SK-N-SH (cell line): ENCODE results near the gene NEIL3. TPM values are rescaled to one million over a fixed set of nuclear protein-coding genes. Genes with fewer than 3 reads are reported as not detected.
A peak's percentile ranks its signal among the peaks of the same experiment; 100 is the strongest.

Experiments used
- CTCF ChIA-PET: fragments of 300-600, 350-600 bp; formaldehyde crosslinking; extraction: SDS; loops from one replicate; lab custom pipeline; 2021; lab: Yijun Ruan, JAX
- POLR2A ChIA-PET: fragments of 350-600 bp; sonication (Branson Sonifier 250); formaldehyde crosslinking; extraction: SDS; loops from one replicate; lab custom pipeline; 2020; ENCODE audit warnings: antibody characterized with exemption, inconsistent platforms; lab: Yijun Ruan, JAX
- DNase-seq: peaks from one replicate; pipeline ENCODE4 v3.0.0; 2012
- H2AFZ ChIP-seq: fragments of 200-600 bp; sonication (generic); 2 replicates; pipeline ENCODE4 v1.8.1; 2016; ENCODE audit warnings: antibody characterized with exemption, mild to moderate bottlenecking, low read depth
- H3F3A ChIP-seq: fragments of 200-600 bp; sonication (generic); replicated peaks from 2 replicates; pipeline ENCODE3; 2016; ENCODE audit warnings: antibody characterized with exemption, mild to moderate bottlenecking; ENCODE audit not compliant: insufficient read depth
- H3K27ac ChIP-seq, 2 experiments: fragments of 200-500 bp in 1 of 2; fragments of 200-600 bp in 1 of 2; sonication (Bioruptor generic) in 1 of 2; sonication (generic), shearing (Covaris generic) in 1 of 2; 2 replicates each; pipeline versions ENCODE4 v1.5.1 to v1.6.1; 2014 to 2016; ENCODE audit warnings: low read depth in 2 of 2, inconsistent platforms in 1 of 2, low read length in 1 of 2, mild to moderate bottlenecking in 1 of 2, mixed read lengths in 1 of 2
- H3K27me3 ChIP-seq: fragments of 200-600 bp; sonication (generic), shearing (Covaris generic); 2 replicates; pipeline ENCODE4 v1.6.1; 2016; ENCODE audit warnings: mixed run types; ENCODE audit not compliant: insufficient read depth
- H3K36me3 ChIP-seq, 2 experiments: fragments of 200-500 bp in 1 of 2; fragments of 200-600 bp in 1 of 2; sonication (Bioruptor generic) in 1 of 2; sonication (generic) in 1 of 2; replicated peaks in 1 of 2; 2 replicates each; pipeline versions ENCODE3 to v1.5.1; 2014 to 2016; ENCODE audit warnings: low read length in 1 of 2, mild to moderate bottlenecking in 1 of 2; ENCODE audit not compliant: insufficient read depth in 2 of 2, control insufficient read depth in 1 of 2
- H3K4me1 ChIP-seq, 2 experiments: fragments of 200-500 bp in 1 of 2; fragments of 200-600 bp in 1 of 2; sonication (Bioruptor generic) in 1 of 2; sonication (generic), shearing (Covaris generic) in 1 of 2; 2 replicates each; pipeline versions ENCODE4 v1.5.1 to v1.6.1; 2014 to 2016; ENCODE audit warnings: low read depth in 1 of 2, low read length in 1 of 2, mixed run types in 1 of 2; ENCODE audit not compliant: insufficient read depth in 2 of 2, control insufficient read depth in 1 of 2
- H3K4me2 ChIP-seq: fragments of 200-600 bp; sonication (generic), shearing (Covaris generic); 2 replicates; pipeline ENCODE4 v1.6.1; 2017; ENCODE audit warnings: mixed run types
- H3K4me3 ChIP-seq, 2 experiments: fragments of 200-500 bp in 1 of 2; fragments of 200-600 bp in 1 of 2; sonication (Bioruptor generic) in 1 of 2; sonication (generic), shearing (Covaris generic) in 1 of 2; 2 replicates each; pipeline versions ENCODE4 v1.5.1 to v1.8.1; 2014 to 2016; ENCODE audit warnings: low read depth in 2 of 2, inconsistent platforms in 1 of 2, low read length in 1 of 2, mild to moderate bottlenecking in 1 of 2, mixed read lengths in 1 of 2, moderate library complexity in 1 of 2
- H3K79me2 ChIP-seq: fragments of 200-600 bp; sonication (generic); 2 replicates; pipeline ENCODE4 v1.8.1; 2017; ENCODE audit warnings: mild to moderate bottlenecking; ENCODE audit not compliant: insufficient read depth
- H3K9ac ChIP-seq: fragments of 200-600 bp; sonication (generic); 2 replicates; pipeline ENCODE4 v1.6.1; 2017; ENCODE audit warnings: mixed run types
- H3K9me2 ChIP-seq: fragments of 200-600 bp; sonication (generic); 2 replicates; pipeline ENCODE4 v1.6.1; 2017; ENCODE audit warnings: mixed run types
- H3K9me3 ChIP-seq: fragments of 200-600 bp; sonication (generic); 2 replicates; pipeline ENCODE4 v1.6.1; 2017; ENCODE audit warnings: mixed run types, mild to moderate bottlenecking, moderate library complexity
- H4K20me1 ChIP-seq: fragments of 200-600 bp; sonication (generic); 2 replicates; pipeline ENCODE4 v1.6.1; 2017; ENCODE audit warnings: mild to moderate bottlenecking, mixed run types; ENCODE audit not compliant: insufficient read depth
- CTCF ChIP-seq: fragments of 200-600 bp; sonication (generic); IDR thresholded peaks from 2 replicates; pipeline ENCODE4 v1.6.1; 2017; ENCODE audit warnings: antibody characterized with exemption, mild to moderate bottlenecking, moderate library complexity
- EZH2phosphoT487 ChIP-seq: fragments of 200-600 bp; sonication (generic); IDR thresholded peaks from 2 replicates; pipeline ENCODE4 v1.6.1; 2017; ENCODE audit warnings: low read depth, mixed run types, mild to moderate bottlenecking, antibody characterized with exemption, moderate library complexity, borderline replicate concordance
- FOXJ3 ChIP-seq: sonication (generic); formaldehyde crosslinking; IDR thresholded peaks from 2 replicates; pipeline ENCODE4 v1.5.1; 2020; ENCODE audit warnings: mild to moderate bottlenecking, missing genetic modification reagents
- GABPA ChIP-seq: IDR thresholded peaks from 2 replicates; pipeline ENCODE4 v1.4.0; 2012; ENCODE audit warnings: low read depth, mild to moderate bottlenecking
- GATA2 ChIP-seq: sonication (generic); formaldehyde crosslinking; IDR thresholded peaks from 2 replicates; pipeline ENCODE4 v1.5.0; 2020; ENCODE audit warnings: mild to moderate bottlenecking, missing genetic modification reagents
- IRF3 ChIP-seq: fragments of 150-350 bp; IDR thresholded peaks from 2 replicates; pipeline ENCODE4 v1.6.1; 2016; ENCODE audit warnings: mild to moderate bottlenecking, low read depth, low read length
- MXI1 ChIP-seq: IDR thresholded peaks from 2 replicates; pipeline ENCODE4 v1.6.1; 2012; ENCODE audit warnings: mild to moderate bottlenecking, low read depth, low read length, improper control_type of control experiment
- RAD21 ChIP-seq: IDR thresholded peaks from 2 replicates; pipeline ENCODE4 v1.6.1; 2012; ENCODE audit warnings: mild to moderate bottlenecking, low read length
- RXRA ChIP-seq: IDR thresholded peaks from 2 replicates; pipeline ENCODE4 v1.4.0; 2012; ENCODE audit warnings: low read depth, mild to moderate bottlenecking, borderline replicate concordance
- SIN3A ChIP-seq: IDR thresholded peaks from 2 replicates; pipeline ENCODE4 v1.6.1; 2012; ENCODE audit warnings: low read depth, mild to moderate bottlenecking, low read length, moderate library complexity, borderline replicate concordance
- SMC3 ChIP-seq: IDR thresholded peaks from 2 replicates; pipeline ENCODE4 v1.6.1; 2012; ENCODE audit warnings: low read depth, low read length, improper control_type of control experiment
- TAF1 ChIP-seq: IDR thresholded peaks from 2 replicates; pipeline ENCODE4 v1.6.1; 2012; ENCODE audit warnings: low read depth, mild to moderate bottlenecking, low read length, moderate library complexity, borderline replicate concordance
- WGBS: methylation state at CpG from one replicate; pipeline ENCODE4 v1.1.6; 2017; ENCODE audit warnings: low lambda C conversion rate; 5-methylcytosine and 5-hydroxymethylcytosine counted together
- polyA plus RNA-seq, 3 experiments: library from polyadenylated mRNA; depleted of rRNA; stranded (reverse); fragments of >200 nt; gene quantifications; 2 replicates each; pipeline ENCODE4 v1.2.3, GENCODE V29; 2012
- TF ChIP-seq, protein P1 (sequence below): fragments of 150-350 bp; IDR thresholded peaks from 2 replicates; pipeline ENCODE4 v1.6.1; 2017; ENCODE audit warnings: antibody characterized with exemption, low read length, low read depth, borderline replicate concordance
- TF ChIP-seq, protein P2 (sequence below): IDR thresholded peaks from 2 replicates; pipeline ENCODE4 v1.4.0; 2012; ENCODE audit warnings: low read depth, borderline replicate concordance

Gene NEIL3
- polyA plus RNA-seq, 1 of the 3 experiments (the other 2 are of a cell fraction): 3.6 TPM

DNA sequence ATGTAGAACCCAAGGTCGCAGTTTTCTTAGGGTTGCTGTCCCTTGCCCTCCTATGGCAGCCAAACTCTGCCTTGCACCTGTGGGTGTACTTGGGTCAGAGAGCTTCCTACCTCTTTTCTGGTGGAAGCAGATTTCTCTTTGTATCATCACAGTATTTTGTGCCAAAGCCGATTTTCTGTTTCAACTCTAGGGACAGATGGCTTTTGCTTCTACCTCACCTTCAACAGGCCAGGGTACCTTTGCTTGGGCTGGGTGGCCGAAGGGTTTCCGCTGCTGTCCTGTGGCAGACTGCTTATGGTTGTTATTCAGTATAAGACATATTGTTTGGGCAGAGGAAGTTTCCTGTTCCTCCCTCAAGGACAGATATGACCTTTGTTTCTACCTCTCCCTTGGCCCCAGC, 22.4 kb downstream of the NEIL3 start:
- H2AFZ ChIP-seq: no peak overlapping the region
- H3K27me3 ChIP-seq: no peaks in the 10 kb centered on the region
- WGBS: 94% methylated on average over 4 of the region's 4 CpGs
- H3F3A ChIP-seq: no peaks in the 10 kb centered on the region
- POLR2A ChIA-PET: no interaction called here
- TF ChIP-seq FOXJ3 (CRISPR knock-in tag) (no peak), SIN3A (no peak), GABPA (no peak), SMC3 (no peak), EZH2phosphoT487 (no peak), MXI1 (no peak), IRF3 (no peak)
- TF ChIP-seq, protein P1, sequence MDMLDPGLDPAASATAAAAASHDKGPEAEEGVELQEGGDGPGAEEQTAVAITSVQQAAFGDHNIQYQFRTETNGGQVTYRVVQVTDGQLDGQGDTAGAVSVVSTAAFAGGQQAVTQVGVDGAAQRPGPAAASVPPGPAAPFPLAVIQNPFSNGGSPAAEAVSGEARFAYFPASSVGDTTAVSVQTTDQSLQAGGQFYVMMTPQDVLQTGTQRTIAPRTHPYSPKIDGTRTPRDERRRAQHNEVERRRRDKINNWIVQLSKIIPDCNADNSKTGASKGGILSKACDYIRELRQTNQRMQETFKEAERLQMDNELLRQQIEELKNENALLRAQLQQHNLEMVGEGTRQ: no peak
- TF ChIP-seq, protein P2, sequence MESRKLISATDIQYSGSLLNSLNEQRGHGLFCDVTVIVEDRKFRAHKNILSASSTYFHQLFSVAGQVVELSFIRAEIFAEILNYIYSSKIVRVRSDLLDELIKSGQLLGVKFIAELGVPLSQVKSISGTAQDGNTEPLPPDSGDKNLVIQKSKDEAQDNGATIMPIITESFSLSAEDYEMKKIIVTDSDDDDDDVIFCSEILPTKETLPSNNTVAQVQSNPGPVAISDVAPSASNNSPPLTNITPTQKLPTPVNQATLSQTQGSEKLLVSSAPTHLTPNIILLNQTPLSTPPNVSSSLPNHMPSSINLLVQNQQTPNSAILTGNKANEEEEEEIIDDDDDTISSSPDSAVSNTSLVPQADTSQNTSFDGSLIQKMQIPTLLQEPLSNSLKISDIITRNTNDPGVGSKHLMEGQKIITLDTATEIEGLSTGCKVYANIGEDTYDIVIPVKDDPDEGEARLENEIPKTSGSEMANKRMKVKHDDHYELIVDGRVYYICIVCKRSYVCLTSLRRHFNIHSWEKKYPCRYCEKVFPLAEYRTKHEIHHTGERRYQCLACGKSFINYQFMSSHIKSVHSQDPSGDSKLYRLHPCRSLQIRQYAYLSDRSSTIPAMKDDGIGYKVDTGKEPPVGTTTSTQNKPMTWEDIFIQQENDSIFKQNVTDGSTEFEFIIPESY: no peak
- DNase-seq: no peak
- H3K4me1 ChIP-seq: no peaks in the 10 kb centered on the region; a peak in 1 of 4 replicates
- H3K9me2 ChIP-seq: no peaks in the 10 kb centered on the region
- peaks cover 51% of the 10 kb centered on the region for H3K79me2 ChIP-seq
- CTCF ChIA-PET: interaction anchor here (1.5 kb wide), 1 partner anchor 82 kb away, joined by 5 read pairs; no protein-coding TSS in a partner anchor
- H3K4me3 ChIP-seq: no peak overlapping the region
- H4K20me1 ChIP-seq: no peaks in the 10 kb centered on the region
- H3K4me2 ChIP-seq: no peak overlapping the region
- H3K27ac ChIP-seq: no peak overlapping the region
- no peaks in the 10 kb centered on the region for H3K9me3 ChIP-seq
- H3K9ac ChIP-seq: no peak overlapping the region
- peaks cover 0 to 7% of the 10 kb centered on the region in 2 experiments for H3K36me3 ChIP-seq

GRCh38 chr4:177339477-177340374, 30.1 kb downstream of the NEIL3 start:
- CTCF ChIA-PET: interaction anchor here (0.7 to 6.4 kb wide), 17 partner anchors 9 to 292 kb away, joined by 3 to 112 read pairs (median 4); partner anchors contain the start of gene NEIL3
- Histone ChIP-seq H4K20me1 (no peaks in the 10 kb centered on the region), H3K4me1 (no peaks in the 10 kb centered on the region; a peak in 1 of 4 replicates)
- 74% methylated on average over 5 of the region's 5 CpGs for WGBS
- no peak for TF ChIP-seq RXRA
- peak; percentile 86 for TF ChIP-seq RAD21
- peak; percentile 81 for TF ChIP-seq SMC3
- TF ChIP-seq TAF1: no peak
- no peak for TF ChIP-seq FOXJ3 (CRISPR knock-in tag)
- no peak for TF ChIP-seq SIN3A
- TF ChIP-seq CTCF: peak; percentile 79
- TF ChIP-seq GATA2 (CRISPR knock-in tag): no peak
- TF ChIP-seq, all 33 proteins: peak for 3
- Histone ChIP-seq H3K27ac (no peak overlapping the region), H3K4me3 (no peak overlapping the region), H3K9me2 (no peaks in the 10 kb centered on the region), H3K36me3 (peaks cover 2 to 11% of the 10 kb centered on the region in 2 experiments), H3K27me3 (no peaks in the 10 kb centered on the region), H3K9me3 (no peaks in the 10 kb centered on the region), H3F3A (no peaks in the 10 kb centered on the region), H3K79me2 (peaks cover 16% of the 10 kb centered on the region), H2AFZ (peak overlapping the region; percentile 40), H3K9ac (no peak overlapping the region), H3K4me2 (no peak overlapping the region)
- peak; percentile 45 for DNase-seq
- POLR2A ChIA-PET: no interaction called here
